ENCODE measurements around the gene ALDH3B2. TPM values are rescaled to one million over a fixed set of nuclear protein-coding genes. Genes with fewer than 3 reads are reported as not detected.
"Not testable (repeated sequence)": the region's sequence is repeated elsewhere in the genome, so short reads cannot be mapped to it uniquely, and the experiment has no call there.

Gene ALDH3B2
- total RNA-seq, 1 donor from 2014 or later = not detected

- peak overlapping the region; percentile 57 for H3K4me3 Mint-ChIP-seq
- peaks cover 3% of the 10 kb centered on the region for H3K36me3 Mint-ChIP-seq (ENCODE audit: low read depth)
- DNase-seq (ENCODE audit: low read depth, low spot score) = no peak
- H3K27me3 Mint-ChIP-seq (ENCODE audit: low read depth) = no peaks in the 10 kb centered on the region
- H3K9me3 Mint-ChIP-seq = no peaks in the 10 kb centered on the region
- H3K27ac Mint-ChIP-seq (ENCODE audit: unreplicated experiment) = no peak overlapping the region
- peaks cover 20% of the 10 kb centered on the region for H3K4me1 Mint-ChIP-seq
- no peak for TF ChIP-seq CTCF (conservative IDR thresholded peaks at IDR 0.05)
Measured at GRCh38 chr11:67627812-67628624, 46.4 kb downstream of the ALDH3B2 start.

GRCh38 chr11:67627441-67627811 lies 47.0 kb downstream of the ALDH3B2 start:
- peak overlapping the region; percentile 57 for H3K27ac Mint-ChIP-seq (ENCODE audit: unreplicated experiment)
- no peaks in the 10 kb centered on the region for H3K9me3 Mint-ChIP-seq
- H3K36me3 Mint-ChIP-seq (ENCODE audit: low read depth) = peaks cover 3% of the 10 kb centered on the region
- DNase-seq (ENCODE audit: low read depth, low spot score) = no peak
- no peak for TF ChIP-seq CTCF (conservative IDR thresholded peaks at IDR 0.05)
- H3K4me1 Mint-ChIP-seq = peaks cover 18% of the 10 kb centered on the region
- peak overlapping the region; percentile 57 for H3K4me3 Mint-ChIP-seq
- H3K27me3 Mint-ChIP-seq (ENCODE audit: low read depth) = peaks cover under 1% of the 10 kb centered on the region

GRCh38 chr11:67626970-67627369 lies 47.5 kb downstream of the ALDH3B2 start:
- H3K27ac Mint-ChIP-seq (ENCODE audit: unreplicated experiment) = peak overlapping the region; percentile 57
- no peaks in the 10 kb centered on the region for H3K9me3 Mint-ChIP-seq
- peak overlapping the region; percentile 42 for H3K4me3 Mint-ChIP-seq
- DNase-seq (ENCODE audit: low read depth, low spot score) = no peak
- H3K4me1 Mint-ChIP-seq = peaks cover 16% of the 10 kb centered on the region
- TF ChIP-seq CTCF (conservative IDR thresholded peaks at IDR 0.05) = no peak
- H3K36me3 Mint-ChIP-seq (ENCODE audit: low read depth) = peaks cover 3% of the 10 kb centered on the region
- H3K27me3 Mint-ChIP-seq (ENCODE audit: low read depth) = peaks cover 5% of the 10 kb centered on the region

GRCh38 chr11:67626131-67626833 lies 48.1 kb downstream of the ALDH3B2 start:
- H3K4me1 Mint-ChIP-seq = peaks cover 20% of the 10 kb centered on the region
- H3K27me3 Mint-ChIP-seq (ENCODE audit: low read depth) = peaks cover 12% of the 10 kb centered on the region
- H3K4me3 Mint-ChIP-seq = peak overlapping the region; percentile 42
- not testable (repeated sequence) for DNase-seq (ENCODE audit: low read depth, low spot score); H3K9me3 Mint-ChIP-seq; H3K36me3 Mint-ChIP-seq (ENCODE audit: low read depth)
- H3K27ac Mint-ChIP-seq (ENCODE audit: unreplicated experiment) = peak overlapping the region; percentile 59

- not testable (repeated sequence) for H3K9me3 Mint-ChIP-seq; H3K36me3 Mint-ChIP-seq (ENCODE audit: low read depth); H3K27ac Mint-ChIP-seq (ENCODE audit: unreplicated experiment); DNase-seq (ENCODE audit: low read depth, low spot score); H3K4me3 Mint-ChIP-seq
- Mint-ChIP-seq H3K27me3 (ENCODE audit: low read depth) (peaks cover 28% of the 10 kb centered on the region), H3K4me1 (peaks cover 31% of the 10 kb centered on the region)
Measured at GRCh38 chr11:67623795-67624194, 50.6 kb downstream of the ALDH3B2 start.

GRCh38 chr11:67622905-67623304 lies 51.5 kb downstream of the ALDH3B2 start:
- H3K27me3 Mint-ChIP-seq (ENCODE audit: low read depth) = peaks cover 30% of the 10 kb centered on the region
- peaks cover 34% of the 10 kb centered on the region for H3K4me1 Mint-ChIP-seq
- not testable (repeated sequence) for H3K27ac Mint-ChIP-seq (ENCODE audit: unreplicated experiment); DNase-seq (ENCODE audit: low read depth, low spot score); H3K9me3 Mint-ChIP-seq; H3K4me3 Mint-ChIP-seq; H3K36me3 Mint-ChIP-seq (ENCODE audit: low read depth)

GRCh38 chr11:67621928-67622327 lies 52.5 kb downstream of the ALDH3B2 start:
- not testable (repeated sequence) for H3K27ac Mint-ChIP-seq (ENCODE audit: unreplicated experiment); H3K9me3 Mint-ChIP-seq; DNase-seq (ENCODE audit: low read depth, low spot score); H3K36me3 Mint-ChIP-seq (ENCODE audit: low read depth)
- Mint-ChIP-seq H3K4me1 (peaks cover 43% of the 10 kb centered on the region), H3K27me3 (ENCODE audit: low read depth) (peaks cover 35% of the 10 kb centered on the region), H3K4me3 (peak overlapping the region; percentile 92)

GRCh38 chr11:67620621-67621020 lies 53.8 kb downstream of the ALDH3B2 start:
- not testable (repeated sequence) for H3K36me3 Mint-ChIP-seq (ENCODE audit: low read depth); H3K9me3 Mint-ChIP-seq
- H3K27ac Mint-ChIP-seq (ENCODE audit: unreplicated experiment) = peak overlapping the region; percentile 55
- peak overlapping the region; percentile 92 for H3K4me3 Mint-ChIP-seq
- H3K4me1 Mint-ChIP-seq = peaks cover 41% of the 10 kb centered on the region
- DNase-seq (ENCODE audit: low read depth, low spot score) = peak; percentile 42
- peaks cover 35% of the 10 kb centered on the region for H3K27me3 Mint-ChIP-seq (ENCODE audit: low read depth)

- Mint-ChIP-seq H3K27me3 (ENCODE audit: low read depth) (peaks cover 35% of the 10 kb centered on the region), H3K27ac (ENCODE audit: unreplicated experiment) (peak overlapping the region; percentile 55), H3K4me1 (peaks cover 41% of the 10 kb centered on the region), H3K4me3 (peak overlapping the region; percentile 92)
- not testable (repeated sequence) for H3K36me3 Mint-ChIP-seq (ENCODE audit: low read depth); DNase-seq (ENCODE audit: low read depth, low spot score); H3K9me3 Mint-ChIP-seq
Measured at GRCh38 chr11:67619683-67620618, 54.5 kb downstream of the ALDH3B2 start.
